HCT116 (cell line): Measurements from ENCODE around the gene CACNA1C. TPM values are rescaled to one million over a fixed set of nuclear protein-coding genes. Genes with fewer than 3 reads are reported as not detected.

Experiments used
- ATAC-seq: fragments of 200-7000 bp; cut with Tn5 transposase; 2 replicates; pipeline ENCODE4 v1.9.1; 2020; ENCODE audit warnings: mild to moderate bottlenecking, moderate library complexity
- BruUV-seq: library from RNA; stranded (reverse); fragments of 400-500 nt; replicated peaks from 2 replicates; lab custom pipeline; 2021; lab: Mats Ljungman, UMichigan
- CTCF ChIA-PET: fragments of 300-600 bp; sonication (Branson Sonifier 250); formaldehyde crosslinking; loops from one replicate; lab custom pipeline; 2021; ENCODE audit warnings: antibody characterized with exemption; lab: Charles Lee
- POLR2A ChIA-PET: fragments of 300-600, 350-600 bp; sonication (Branson Sonifier 250); formaldehyde crosslinking; loops from one replicate; lab custom pipeline; 2021; ENCODE audit warnings: antibody characterized with exemption; lab: Charles Lee
- RAD21 ChIA-PET, 2 experiments: fragments of 300-600 bp; sonication (Branson Sonifier 250); formaldehyde crosslinking; loops; one replicate each; lab custom pipeline; 2023; ENCODE audit warnings: low total read pairs in 2 of 2; ENCODE audit not compliant: uncharacterized antibody in 2 of 2, unreplicated experiment in 2 of 2, low non-redundant PET in 1 of 2; lab: Charles Lee
- DNase-seq: peaks from one replicate; pipeline ENCODE4 v3.0.0-alpha.2; 2010; ENCODE audit warnings: low read depth, low spot score
- H2AFZ ChIP-seq: fragments of 200-600 bp; shearing (Covaris generic), sonication (generic); 2 replicates; pipeline ENCODE4 v1.6.1; 2017; ENCODE audit warnings: low read depth, mixed run types, mixed read lengths, antibody characterized with exemption, low read length; ENCODE audit not compliant: poor library complexity, severe bottlenecking
- H3K27ac ChIP-seq: 2 replicates; pipeline ENCODE4 v1.5.1; 2012; ENCODE audit warnings: low read depth, low read length
- H3K27me3 ChIP-seq: fragments of 200-600 bp; sonication (generic); 2 replicates; pipeline ENCODE4 v1.6.1; 2016; ENCODE audit warnings: mixed run types, low read length, mixed read lengths; ENCODE audit not compliant: insufficient read depth
- H3K36me3 ChIP-seq, 2 experiments: fragments of 200-500 bp in 1 of 2; fragments of 200-600 bp in 1 of 2; sonication (Bioruptor generic) in 1 of 2; sonication (generic) in 1 of 2; 2 replicates each; pipeline versions ENCODE4 v1.5.1 to v1.6.1; 2014 to 2016; ENCODE audit warnings: low read length in 2 of 2, inconsistent platforms in 1 of 2, mixed read lengths in 1 of 2, mixed run types in 1 of 2; ENCODE audit not compliant: insufficient read depth in 2 of 2, control insufficient read depth in 1 of 2
- H3K4me1 ChIP-seq, 2 experiments: fragments of 200-600 bp in 1 of 2; sonication (generic) in 1 of 2; 2 replicates each; pipeline versions ENCODE4 v1.5.1 to v1.6.1; 2012 to 2017; ENCODE audit warnings: low read length in 2 of 2, inconsistent platforms in 1 of 2, mild to moderate bottlenecking in 1 of 2, mixed read lengths in 1 of 2, mixed run types in 1 of 2, moderate library complexity in 1 of 2; ENCODE audit not compliant: insufficient read depth in 2 of 2, control insufficient read depth in 1 of 2
- H3K4me2 ChIP-seq: fragments of 200-600 bp; sonication (generic); 2 replicates; pipeline ENCODE4 v1.6.1; 2017; ENCODE audit warnings: mixed run types, low read length, mixed read lengths
- H3K4me3 ChIP-seq, 2 experiments: fragments of 200-600 bp in 1 of 2; sonication (generic) in 1 of 2; replicated peaks in 1 of 2; 2 replicates each; pipeline ENCODE4 v1.5.1; 2011 to 2016; ENCODE audit warnings: low read length in 2 of 2, control low read depth in 1 of 2, low read depth in 1 of 2, mild to moderate bottlenecking in 1 of 2, mixed read lengths in 1 of 2, mixed run types in 1 of 2
- H3K79me2 ChIP-seq: fragments of 200-600 bp; sonication (generic); 2 replicates; pipeline ENCODE4 v1.6.1; 2017; ENCODE audit warnings: mild to moderate bottlenecking, mixed run types, low read length, moderate library complexity, mixed read lengths; ENCODE audit not compliant: insufficient read depth
- H3K9ac ChIP-seq: fragments of 200-600 bp; sonication (generic); 2 replicates; pipeline ENCODE4 v1.6.1; 2016; ENCODE audit warnings: low read length, mixed read lengths
- H3K9me2 ChIP-seq: fragments of 200-600 bp; sonication (generic), shearing (Covaris generic); 2 replicates; pipeline ENCODE4 v1.6.1; 2017; ENCODE audit warnings: mixed run types, mild to moderate bottlenecking, moderate library complexity; ENCODE audit not compliant: insufficient read depth
- H3K9me3 ChIP-seq, 2 experiments: fragments of 200-500 bp in 1 of 2; fragments of 200-600 bp in 1 of 2; sonication (Bioruptor generic) in 1 of 2; sonication (generic) in 1 of 2; 2 replicates each; pipeline ENCODE4 v1.6.1; 2014 to 2017; ENCODE audit warnings: low read length in 2 of 2, mixed read lengths in 2 of 2, inconsistent platforms in 1 of 2, low read depth in 1 of 2, mild to moderate bottlenecking in 1 of 2, mixed run types in 1 of 2, moderate library complexity in 1 of 2; ENCODE audit not compliant: control insufficient read depth in 1 of 2, insufficient read depth in 1 of 2
- H4K20me1 ChIP-seq: fragments of 200-600 bp; sonication (generic), shearing (Covaris generic); 2 replicates; pipeline ENCODE4 v1.6.1; 2017; ENCODE audit warnings: mixed run types, mild to moderate bottlenecking, moderate library complexity; ENCODE audit not compliant: insufficient read depth
- ATF3 ChIP-seq: IDR thresholded peaks from 2 replicates; pipeline ENCODE4 v1.6.1; 2012
- CBX3 ChIP-seq: IDR thresholded peaks from 2 replicates; pipeline ENCODE4 v1.6.1; 2012; ENCODE audit warnings: low read depth
- CTCF ChIP-seq, 3 experiments: fragments of 200-600 bp in 1 of 3; sonication (generic) in 1 of 3; IDR thresholded peaks in 2 of 3; conservative IDR thresholded peaks in 1 of 3; 2 replicates each; pipeline ENCODE4 v1.5.1; 2012 to 2017; ENCODE audit warnings: low read depth in 2 of 3, low read length in 2 of 3, antibody characterized with exemption in 1 of 3, borderline replicate concordance in 1 of 3, control low read depth in 1 of 3, mild to moderate bottlenecking in 1 of 3, mixed read lengths in 1 of 3, mixed run types in 1 of 3, moderate library complexity in 1 of 3; ENCODE audit not compliant: insufficient read depth in 1 of 3
- EGR1 ChIP-seq: IDR thresholded peaks from 2 replicates; pipeline ENCODE4 v1.6.1; 2012; ENCODE audit warnings: low read depth
- EZH2 ChIP-seq: fragments of 200-600 bp; sonication (generic); IDR thresholded peaks from 2 replicates; pipeline ENCODE4 v1.6.1; 2017; ENCODE audit warnings: antibody characterized with exemption, mixed run types
- EZH2phosphoT487 ChIP-seq: fragments of 200-600 bp; IDR thresholded peaks from 2 replicates; pipeline ENCODE4 v1.6.1; 2018; ENCODE audit warnings: antibody characterized with exemption, borderline replicate concordance
- FOSL1 ChIP-seq: IDR thresholded peaks from 2 replicates; pipeline ENCODE4 v1.6.1; 2012; ENCODE audit warnings: low read depth
- JUND ChIP-seq: IDR thresholded peaks from 2 replicates; pipeline ENCODE4 v1.6.1; 2012
- MAX ChIP-seq: IDR thresholded peaks from 2 replicates; pipeline ENCODE4 v1.6.1; 2012
- POLR2AphosphoS5 ChIP-seq: IDR thresholded peaks from 2 replicates; pipeline ENCODE4 v1.6.1; 2011; ENCODE audit warnings: mild to moderate bottlenecking, low read depth, low read length, moderate library complexity
- SP1 ChIP-seq: IDR thresholded peaks from 2 replicates; pipeline ENCODE4 v1.6.1; 2012; ENCODE audit warnings: low read depth
- SRF ChIP-seq: IDR thresholded peaks from 2 replicates; pipeline ENCODE4 v1.6.1; 2012; ENCODE audit warnings: low read depth
- ZBTB33 ChIP-seq: IDR thresholded peaks from 2 replicates; pipeline ENCODE4 v1.6.1; 2011; ENCODE audit warnings: mild to moderate bottlenecking, low read length, moderate library complexity; ENCODE audit not compliant: insufficient replicate concordance; ENCODE audit errors: extremely low read depth
- ZFX ChIP-seq: fragments of 450-650 bp; IDR thresholded peaks from 2 replicates; pipeline ENCODE4 v1.6.1; 2017
- ZNF274 ChIP-seq: fragments of 200-500 bp; sonication (Bioruptor generic); IDR thresholded peaks from 2 replicates; pipeline ENCODE4 v1.6.1; 2014; ENCODE audit warnings: mild to moderate bottlenecking, low read depth, low read length, inconsistent platforms
- intact Hi-C: fragments of 100-400 bp; cut with micrococcal nuclease; formaldehyde crosslinking; loops from 2 replicates; pipeline ENCODE4 v1.10.0; 2022
- total RNA-seq: library from RNA; stranded (reverse); gene quantifications from one replicate; pipeline ENCODE4 v1.2.1, GENCODE V29; 2021; ENCODE audit not compliant: unreplicated experiment

Gene CACNA1C
- total RNA-seq, 1 experiment from 2014 or later = 0.05 TPM

GRCh38 chr12:2606186-2606910 lies 553.6 kb downstream of the CACNA1C start:
- H3K9me2 ChIP-seq = no peaks in the 10 kb centered on the region
- POLR2A ChIA-PET = no interaction called here
- RAD21 ChIA-PET = no interaction called here
- no peaks in the 10 kb centered on the region for H4K20me1 ChIP-seq
- H2AFZ ChIP-seq = no peak overlapping the region
- ATAC-seq (no peak), DNase-seq (no peak)
- no peak overlapping the region for H3K27ac ChIP-seq
- H3K4me1 ChIP-seq = no peaks in the 10 kb centered on the region
- no peaks in the 10 kb centered on the region for H3K79me2 ChIP-seq
- TF ChIP-seq SRF = no peak
- no peak for TF ChIP-seq EZH2
- TF ChIP-seq MAX = no peak
- no peak for TF ChIP-seq SP1
- no peak for TF ChIP-seq CBX3
- no peak for TF ChIP-seq ATF3
- TF ChIP-seq ZFX = no peak
- H3K9me3 ChIP-seq = no peaks in the 10 kb centered on the region
- H3K9ac ChIP-seq = no peak overlapping the region
- no peaks in the 10 kb centered on the region for H3K36me3 ChIP-seq
- no TSS peak for BruUV-seq
- intact Hi-C loops = no loop called here
- CTCF ChIA-PET = no interaction called here
- H3K4me2 ChIP-seq = no peak overlapping the region
- no peak overlapping the region for H3K4me3 ChIP-seq
- H3K27me3 ChIP-seq = no peaks in the 10 kb centered on the region; the same call in none of the 2 replicates

- peaks cover 4% of the 10 kb centered on the region for H3K27me3 ChIP-seq
- no peaks in the 10 kb centered on the region for H3K4me1 ChIP-seq
- RAD21 ChIA-PET = no interaction called here
- H3K4me3 ChIP-seq = no peak overlapping the region
- H3K27ac ChIP-seq = no peak overlapping the region
- POLR2A ChIA-PET = no interaction called here
- H3K79me2 ChIP-seq = no peaks in the 10 kb centered on the region
- no peaks in the 10 kb centered on the region for H3K9me3 ChIP-seq
- no TSS peak for BruUV-seq
- CTCF ChIA-PET = no interaction called here
- intact Hi-C loops = no loop called here
- no peak for ATAC-seq
- no peak for DNase-seq
- no peak overlapping the region for H3K9ac ChIP-seq
- H3K9me2 ChIP-seq = no peaks in the 10 kb centered on the region
- H2AFZ ChIP-seq = no peak overlapping the region
- H3K36me3 ChIP-seq = no peaks in the 10 kb centered on the region
- H3K4me2 ChIP-seq = no peak overlapping the region
- H4K20me1 ChIP-seq = no peaks in the 10 kb centered on the region
- TF ChIP-seq ZNF274 (no peak), MAX (no peak), JUND (no peak), POLR2AphosphoS5 (no peak), EZH2phosphoT487 (no peak), SRF (no peak), ZBTB33 (no peak), FOSL1 (no peak), EGR1 (no peak), CTCF (IDR thresholded peaks at IDR 0.05 in 2 of 3, conservative IDR thresholded peaks at IDR 0.05 in 1 of 3; ENCODE audit: borderline replicate concordance in 1 of 3, insufficient read depth in 1 of 3, low read depth in 2 of 3, low read length in 2 of 3) (no peak)
These were observed 555.3 kb downstream of the CACNA1C start for GRCh38 chr12:2607881-2608607.
